ENCODE results near the gene PRPSAP2. TPM values are rescaled to one million over a fixed set of nuclear protein-coding genes. Genes with fewer than 3 reads are reported as not detected.
A peak's percentile ranks its signal among the peaks of the same experiment; 100 is the strongest.

PRPSAP2 gene
- total RNA-seq, 1 donor from 2014 or later = 44.8 TPM

DNA sequence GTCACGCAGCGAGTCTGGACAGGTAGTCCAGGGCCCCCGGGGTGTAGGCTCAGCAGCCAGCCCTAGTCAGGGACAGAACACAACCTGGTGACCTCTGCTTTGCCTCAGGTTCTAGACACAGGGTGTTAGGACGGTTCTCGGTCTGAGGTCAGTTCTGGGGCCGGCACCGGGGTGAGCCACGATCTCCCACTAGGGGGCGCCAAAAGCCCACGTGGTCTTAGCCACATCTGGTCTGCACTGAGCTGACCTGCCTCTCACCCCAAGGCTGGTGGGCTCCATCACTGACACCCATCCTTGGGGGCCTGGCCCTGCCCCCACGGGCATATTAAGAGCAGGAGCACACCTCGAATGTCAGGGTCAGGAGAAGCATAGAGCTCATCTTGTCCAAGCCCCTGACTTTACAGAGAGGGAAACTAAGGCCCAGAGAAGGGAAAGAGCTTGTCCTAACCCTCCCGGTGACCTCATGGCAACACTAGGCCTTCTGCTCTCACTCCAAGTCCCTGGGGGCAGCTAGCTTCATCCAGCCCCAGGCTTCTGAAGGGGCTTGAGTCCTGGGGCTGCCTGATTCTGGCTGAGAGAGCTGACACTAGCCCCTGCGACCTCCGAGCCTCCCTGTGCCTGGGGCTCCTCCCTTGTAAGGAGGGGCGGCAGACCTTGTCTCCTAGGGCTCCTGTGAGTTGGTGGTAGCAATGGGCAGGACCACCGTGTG is 103.0 kb downstream of the PRPSAP2 start:
- peak; percentile 69 to 77 for DNase-seq (ENCODE audit: low read depth in 2 of 2)

- peak in 1 of 2 donors; percentile 64 for DNase-seq (ENCODE audit: low read depth in 2 of 2)
Measured at GRCh38 chr17:18961634-18962493, 103.9 kb downstream of the PRPSAP2 start.

GRCh38 chr17:18962494-18962815 is 104.5 kb downstream of the PRPSAP2 start:
- DNase-seq (ENCODE audit: low read depth in 2 of 2) = no peak

DNA sequence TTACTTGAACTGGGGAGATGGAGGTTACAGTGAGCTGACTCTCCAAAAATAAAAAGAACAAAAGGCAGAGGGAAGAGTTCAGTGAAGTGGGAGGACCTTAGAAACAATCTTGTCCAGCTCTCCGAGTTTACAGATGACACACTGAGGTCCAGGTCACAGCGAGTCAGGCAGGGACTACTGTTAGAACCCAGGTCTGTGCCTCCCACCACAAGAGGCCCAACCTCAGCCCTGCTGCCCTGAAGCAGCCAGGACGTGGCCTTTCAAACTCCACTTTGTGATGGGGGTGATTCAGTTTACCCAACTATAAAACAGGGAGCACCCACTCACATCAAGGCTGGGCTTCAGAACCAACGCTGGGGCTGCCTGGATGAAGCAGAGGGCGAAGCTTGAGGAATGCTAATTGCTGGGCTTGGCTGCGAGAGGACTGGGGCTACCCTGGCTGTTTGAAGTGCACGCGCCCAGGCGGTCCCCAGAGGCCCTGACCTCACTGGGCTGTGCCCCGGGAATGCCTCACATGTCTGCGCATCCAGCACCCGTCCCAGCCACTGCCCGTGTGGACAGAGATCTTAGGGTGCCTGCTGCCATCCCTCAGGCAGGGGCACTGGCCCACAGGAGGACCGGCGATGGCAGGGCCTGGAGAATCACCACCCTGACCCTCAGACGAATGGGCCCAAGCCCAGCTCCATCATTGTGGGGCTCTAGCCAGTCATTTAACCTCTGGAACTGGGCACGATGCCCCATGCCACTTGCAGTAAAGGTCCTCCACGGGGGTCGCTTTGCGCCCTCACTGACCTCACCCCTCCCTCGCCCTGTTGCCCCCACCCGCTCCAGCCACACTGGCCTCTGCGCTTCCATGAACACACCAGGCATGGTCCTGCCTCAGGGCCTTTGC is 105.4 kb downstream of the PRPSAP2 start:
- DNase-seq (ENCODE audit: low read depth in 2 of 2) = no peak

GRCh38 chr17:18964018-18964351 is 106.1 kb downstream of the PRPSAP2 start:
- DNase-seq (ENCODE audit: low read depth in 2 of 2) = no peak

GRCh38 chr17:18964550-18964949 is 106.6 kb downstream of the PRPSAP2 start:
- no peak for DNase-seq (ENCODE audit: low read depth in 2 of 2)

- DNase-seq (ENCODE audit: low read depth in 2 of 2) = peak in 1 of 2 donors; percentile 21
Measured at GRCh38 chr17:18965530-18966236, 107.8 kb downstream of the PRPSAP2 start.

DNA sequence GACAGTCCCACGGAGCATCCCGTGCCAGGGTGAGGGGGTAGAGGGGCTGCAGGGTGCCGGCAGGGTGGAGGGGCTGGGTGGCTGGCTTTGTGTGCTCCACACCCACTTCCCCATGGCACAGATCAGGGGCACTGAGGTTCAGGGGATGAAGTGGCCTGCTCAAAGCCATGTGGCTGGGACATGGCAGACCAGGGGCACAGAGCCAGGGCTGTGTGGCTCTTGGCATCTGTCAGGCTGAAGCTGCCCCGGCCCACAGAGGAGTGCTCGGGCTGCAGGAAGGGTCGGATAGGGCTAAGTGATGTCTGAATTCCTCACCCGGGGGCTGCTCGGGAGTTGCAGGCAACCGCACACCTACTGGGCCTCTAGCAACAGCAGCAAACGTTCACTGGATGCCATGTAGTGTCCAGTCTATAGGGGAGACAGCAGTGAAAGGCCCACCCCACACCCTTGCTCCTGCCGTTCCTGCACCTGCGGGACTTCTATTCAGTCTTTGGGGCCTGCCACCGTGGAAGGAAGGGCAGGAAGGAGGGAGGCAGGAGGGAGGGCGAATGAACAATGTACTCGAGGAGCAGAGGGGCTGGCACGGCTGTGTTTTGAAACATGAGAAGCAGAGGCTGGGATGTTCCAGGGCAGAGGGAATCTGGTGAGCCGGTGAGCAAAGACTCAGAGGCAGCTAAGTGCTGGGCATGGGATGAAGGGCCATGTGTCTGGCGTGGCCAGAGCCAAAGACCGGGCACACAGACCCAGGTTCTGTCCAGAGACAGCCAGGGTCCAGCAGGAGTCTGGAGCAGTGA is 109.1 kb downstream of the PRPSAP2 start:
- DNase-seq (ENCODE audit: low read depth in 2 of 2) = peak; percentile 17 to 31

DNA sequence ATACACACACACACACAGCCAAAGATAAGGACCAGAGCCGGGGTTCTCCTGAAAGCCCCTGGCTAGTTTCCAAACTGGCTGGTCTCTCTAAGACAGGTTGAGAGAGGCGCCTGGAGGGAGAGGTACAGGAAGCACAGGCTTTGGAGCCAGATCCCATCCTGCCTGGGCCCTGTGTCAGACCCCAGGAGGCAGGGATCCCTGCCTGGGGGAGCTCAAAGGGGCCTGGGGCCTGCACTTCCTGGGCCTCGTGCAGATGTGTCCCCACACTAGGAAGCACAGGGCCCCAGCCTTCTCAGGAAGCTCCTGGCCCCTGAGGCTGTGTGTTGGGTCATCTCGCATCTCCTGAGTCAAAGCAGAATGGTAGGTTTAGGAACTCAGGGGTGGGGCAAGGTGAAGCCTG is 110.0 kb downstream of the PRPSAP2 start:
- peak; percentile 20 to 22 for DNase-seq (ENCODE audit: low read depth in 2 of 2)

GRCh38 chr17:18968345-18968744 is 110.4 kb downstream of the PRPSAP2 start:
- DNase-seq (ENCODE audit: low read depth in 2 of 2) = peak; percentile 63 to 82

- peak; percentile 20 to 49 for DNase-seq (ENCODE audit: low read depth in 2 of 2)
Measured at GRCh38 chr17:18968945-18969887, 111.3 kb downstream of the PRPSAP2 start.

GRCh38 chr17:18970582-18971480 is 112.9 kb downstream of the PRPSAP2 start:
- no peak for DNase-seq (ENCODE audit: low read depth in 2 of 2)

DNA sequence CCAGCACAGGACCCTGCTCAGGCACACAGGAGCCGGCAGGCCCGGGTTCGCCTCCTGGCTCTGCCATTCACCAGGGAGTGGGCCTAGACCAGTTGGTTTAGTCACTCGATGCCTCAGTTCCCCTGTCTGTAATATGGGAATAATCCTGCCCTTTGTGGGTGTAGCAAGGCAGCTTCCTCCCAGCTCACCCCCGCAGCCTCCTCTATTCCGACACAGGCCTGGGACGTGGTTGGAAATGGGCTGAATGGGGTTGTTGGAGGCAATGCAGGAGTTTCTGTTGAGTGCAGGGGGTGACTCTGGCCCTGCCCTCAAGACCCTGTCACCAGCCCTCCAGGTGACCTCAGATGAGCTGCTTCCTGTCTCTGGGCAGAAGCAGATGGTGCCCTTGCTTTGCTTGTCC is 113.9 kb downstream of the PRPSAP2 start:
- DNase-seq (ENCODE audit: low read depth in 2 of 2) = no peak

GRCh38 chr17:18974407-18975149 is 116.6 kb downstream of the PRPSAP2 start:
- DNase-seq (ENCODE audit: low read depth in 2 of 2) = no peak

GRCh38 chr17:18975597-18975996 is 117.7 kb downstream of the PRPSAP2 start:
- no peak for DNase-seq (ENCODE audit: low read depth in 2 of 2)

GRCh38 chr17:18976201-18976600 is 118.3 kb downstream of the PRPSAP2 start:
- no peak for DNase-seq (ENCODE audit: low read depth in 2 of 2)

DNA sequence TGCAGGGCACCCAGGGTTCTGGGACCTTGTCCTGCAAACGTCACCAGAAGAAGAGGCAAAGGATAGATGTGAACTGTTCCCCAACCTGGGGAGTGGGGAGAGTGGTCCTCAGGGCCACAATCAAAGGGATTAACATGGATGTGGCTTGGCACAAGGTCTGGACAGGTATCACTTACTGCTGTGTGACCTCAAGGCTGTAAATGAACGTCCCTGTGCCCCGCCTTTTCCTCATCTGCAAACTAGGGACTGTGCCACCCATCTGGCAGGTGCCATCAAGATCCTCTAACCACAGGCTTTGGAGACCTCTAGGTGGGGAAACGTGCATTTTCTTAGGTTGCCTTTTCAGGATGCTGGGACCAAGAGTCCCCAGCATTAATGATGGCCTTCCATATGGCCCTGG is 119.1 kb downstream of the PRPSAP2 start:
- DNase-seq (ENCODE audit: low read depth in 2 of 2) = no peak

DNA sequence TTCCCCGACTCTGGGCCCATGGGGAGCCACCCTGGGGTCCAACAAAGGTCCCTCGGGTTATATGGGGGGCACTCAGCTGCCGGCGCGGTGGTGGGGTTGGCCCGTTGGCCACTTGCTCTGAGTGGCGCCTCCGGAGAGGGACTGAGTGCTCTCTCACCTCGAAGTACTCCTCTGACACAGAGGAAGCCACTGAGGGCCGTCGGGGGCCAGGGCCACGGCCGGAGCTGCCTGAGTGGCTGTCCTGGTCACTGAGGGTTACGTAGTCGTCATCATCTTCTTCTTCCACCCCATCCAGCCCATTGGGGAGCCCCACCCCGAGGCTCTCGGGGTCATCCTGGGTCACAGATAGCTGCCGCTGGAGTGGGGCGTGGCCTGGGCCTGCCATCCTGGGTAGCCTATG is 119.7 kb downstream of the PRPSAP2 start:
- no peak for DNase-seq (ENCODE audit: low read depth in 2 of 2)

Data from lung microvascular endothelial cell (primary cell).